Vagina (tissue), 2 donors: ENCODE results near the gene OTOP1. TPM values are rescaled to one million over a fixed set of nuclear protein-coding genes. Genes with fewer than 3 reads are reported as not detected.
"Not testable (repeated sequence)": the region's sequence is repeated elsewhere in the genome, so short reads cannot be mapped to it uniquely, and the experiment has no call there.

Experiments
- DNase-seq, 2 donors: peaks; one replicate each; pipeline ENCODE4 v3.0.0-alpha.2; 2017; ENCODE audit errors: extremely low spot score in 2 of 2
- H3K27ac ChIP-seq: fragments of 200-600 bp; sonication (generic); one replicate; pipeline ENCODE4 v1.5.1; 2019
- H3K27me3 ChIP-seq: fragments of 200-600 bp; sonication (generic); one replicate; pipeline ENCODE4 v1.5.1; 2019
- H3K36me3 ChIP-seq, 2 donors: fragments of 200-600 bp; sonication (generic); one replicate each; pipeline ENCODE4 v1.5.1; 2017 to 2019
- H3K4me1 ChIP-seq: fragments of 200-600 bp; sonication (generic); one replicate; pipeline ENCODE4 v1.5.1; 2019
- H3K4me3 ChIP-seq, 2 donors: fragments of 200-600 bp; sonication (generic); 1 replicate in 1 of 2; 2 replicates in 1 of 2; pipeline ENCODE4 v1.5.1; 2016 to 2019
- H3K9me3 ChIP-seq: fragments of 200-600 bp; sonication (generic); one replicate; pipeline ENCODE4 v1.5.1; 2019
- POLR2A ChIP-seq, 2 donors: fragments of 450-650 bp; IDR thresholded peaks; one replicate each; pipeline ENCODE4 v1.6.1; 2017; ENCODE audit warnings: antibody characterized with exemption in 2 of 2, mild to moderate bottlenecking in 2 of 2, moderate library complexity in 2 of 2
- POLR2AphosphoS5 ChIP-seq, 2 donors: sonication (generic); formaldehyde crosslinking; IDR thresholded peaks; one replicate each; pipeline ENCODE4 v1.9.0; 2017; ENCODE audit warnings: antibody characterized with exemption in 2 of 2, mild to moderate bottlenecking in 2 of 2, low read depth in 1 of 2; ENCODE audit not compliant: insufficient read depth in 1 of 2
- intact Hi-C: fragments of 100-400 bp; cut with DNase I; formaldehyde crosslinking; loops from one replicate; pipeline ENCODE4 v1.15.1; 2023
- total RNA-seq: library from RNA; depleted of rRNA; stranded (reverse); fragments of >200 nt; gene quantifications from one replicate; pipeline ENCODE4 v1.2.3, GENCODE V29; 2016
- TF ChIP-seq, protein P1 (sequence below), 3 experiments: fragments of 450-650 bp in 2 of 3; fragments of 200-600 bp in 1 of 3; sonication (generic) in 1 of 3; IDR thresholded peaks; one replicate each; pipeline ENCODE4 v1.5.1; 2017 to 2019; ENCODE audit warnings: antibody characterized with exemption in 3 of 3, mild to moderate bottlenecking in 2 of 3, moderate library complexity in 2 of 3

The OTOP1 gene
- total RNA-seq, 1 donor from 2014 or later, result not detected

DNA sequence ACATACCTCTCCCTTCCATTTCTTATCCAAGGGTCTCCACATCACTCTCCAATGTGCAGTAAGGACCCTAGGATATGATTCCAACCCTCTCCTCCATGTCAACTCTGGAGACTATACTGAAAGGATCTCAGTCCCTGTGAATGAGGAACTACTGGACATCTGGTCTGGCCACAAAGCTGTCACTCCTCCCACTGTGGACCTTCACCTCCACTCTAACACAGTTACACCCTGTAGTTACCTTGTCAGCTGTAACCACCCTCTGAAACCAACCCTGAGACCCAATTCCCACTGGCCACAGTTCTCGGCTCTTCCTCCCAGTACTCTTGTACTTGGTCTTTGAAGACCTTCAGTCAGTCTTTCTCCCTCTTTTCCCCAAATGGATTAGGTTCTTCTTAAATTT is 18.4 kb upstream of the OTOP1 start:
- no peak overlapping the region for H3K4me3 ChIP-seq
- DNase-seq, result no peak
- H3K36me3 ChIP-seq, result peaks cover 0 to 47% of the 10 kb centered on the region in 2 donors
- no peaks in the 10 kb centered on the region for H3K9me3 ChIP-seq
- H3K4me1 ChIP-seq, result peaks cover 28% of the 10 kb centered on the region
- no peak for TF ChIP-seq POLR2A (IDR thresholded peaks at IDR 0.05)
- TF ChIP-seq POLR2AphosphoS5 (IDR thresholded peaks at IDR 0.05; ENCODE audit: insufficient read depth in 1 of 2, low read depth in 1 of 2), result no peak
- TF ChIP-seq, protein P1, sequence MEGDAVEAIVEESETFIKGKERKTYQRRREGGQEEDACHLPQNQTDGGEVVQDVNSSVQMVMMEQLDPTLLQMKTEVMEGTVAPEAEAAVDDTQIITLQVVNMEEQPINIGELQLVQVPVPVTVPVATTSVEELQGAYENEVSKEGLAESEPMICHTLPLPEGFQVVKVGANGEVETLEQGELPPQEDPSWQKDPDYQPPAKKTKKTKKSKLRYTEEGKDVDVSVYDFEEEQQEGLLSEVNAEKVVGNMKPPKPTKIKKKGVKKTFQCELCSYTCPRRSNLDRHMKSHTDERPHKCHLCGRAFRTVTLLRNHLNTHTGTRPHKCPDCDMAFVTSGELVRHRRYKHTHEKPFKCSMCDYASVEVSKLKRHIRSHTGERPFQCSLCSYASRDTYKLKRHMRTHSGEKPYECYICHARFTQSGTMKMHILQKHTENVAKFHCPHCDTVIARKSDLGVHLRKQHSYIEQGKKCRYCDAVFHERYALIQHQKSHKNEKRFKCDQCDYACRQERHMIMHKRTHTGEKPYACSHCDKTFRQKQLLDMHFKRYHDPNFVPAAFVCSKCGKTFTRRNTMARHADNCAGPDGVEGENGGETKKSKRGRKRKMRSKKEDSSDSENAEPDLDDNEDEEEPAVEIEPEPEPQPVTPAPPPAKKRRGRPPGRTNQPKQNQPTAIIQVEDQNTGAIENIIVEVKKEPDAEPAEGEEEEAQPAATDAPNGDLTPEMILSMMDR (IDR thresholded peaks at IDR 0.05), result no peak
- H3K27ac ChIP-seq, result no peak overlapping the region
- intact Hi-C loops, result no loop called here
- H3K27me3 ChIP-seq, result no peaks in the 10 kb centered on the region

DNA sequence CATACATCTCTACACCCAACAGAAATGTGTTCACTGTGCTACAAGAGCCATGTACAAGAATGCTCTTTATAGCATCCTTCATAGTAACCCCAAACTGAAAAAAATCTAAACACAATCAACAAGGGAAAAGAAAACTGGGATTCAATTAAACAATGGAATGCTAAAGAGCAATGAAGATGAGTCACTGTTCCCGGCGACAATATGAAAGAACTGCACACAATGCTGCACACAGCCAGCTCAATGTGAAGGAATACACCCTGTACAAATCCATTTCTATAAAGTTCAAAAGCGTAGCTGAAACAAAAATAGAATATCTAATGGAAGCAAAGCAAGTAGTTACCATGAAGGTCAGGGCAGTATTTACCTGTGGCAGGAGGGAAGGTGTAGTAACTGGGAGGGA is 12.8 kb upstream of the OTOP1 start:
- DNase-seq, H3K4me3 ChIP-seq, H3K4me1 ChIP-seq, intact Hi-C loops, H3K27me3 ChIP-seq, H3K27ac ChIP-seq, H3K9me3 ChIP-seq: not testable (repeated sequence)
- H3K36me3 ChIP-seq, result peaks cover 0 to 66% of the 10 kb centered on the region in 2 donors

DNA sequence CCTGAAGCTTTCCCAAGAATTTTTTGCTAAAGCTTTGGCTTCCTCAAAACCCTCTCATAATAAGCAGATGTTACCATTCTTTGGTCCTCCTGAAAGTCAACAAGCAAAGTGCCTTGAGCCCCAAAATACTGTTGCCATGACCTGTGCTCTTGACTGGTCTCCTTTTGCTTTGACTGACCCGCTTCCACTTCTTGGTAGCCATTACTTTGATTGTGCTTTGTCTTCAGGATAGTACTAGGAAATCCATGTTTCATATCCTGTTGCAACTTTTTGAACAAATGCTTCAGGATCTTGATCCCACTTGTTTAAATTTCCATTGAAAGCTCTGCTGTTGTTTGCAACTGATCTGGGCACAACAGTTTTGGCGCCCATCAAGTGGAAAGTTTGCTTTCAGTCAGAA is 6.9 kb upstream of the OTOP1 start:
- Histone ChIP-seq H3K4me1 (no peaks in the 10 kb centered on the region), H3K36me3 (peaks cover 0 to 21% of the 10 kb centered on the region in 2 donors), H3K27ac (no peak overlapping the region), H3K27me3 (no peaks in the 10 kb centered on the region), H3K4me3 (no peak overlapping the region), H3K9me3 (peaks cover 6% of the 10 kb centered on the region)
- no peak for DNase-seq
- intact Hi-C loops, result no loop called here
- TF ChIP-seq POLR2A (IDR thresholded peaks at IDR 0.05) (no peak), POLR2AphosphoS5 (IDR thresholded peaks at IDR 0.05; ENCODE audit: insufficient read depth in 1 of 2, low read depth in 1 of 2) (no peak)
- TF ChIP-seq, protein P1 (IDR thresholded peaks at IDR 0.05), result no peak

DNA sequence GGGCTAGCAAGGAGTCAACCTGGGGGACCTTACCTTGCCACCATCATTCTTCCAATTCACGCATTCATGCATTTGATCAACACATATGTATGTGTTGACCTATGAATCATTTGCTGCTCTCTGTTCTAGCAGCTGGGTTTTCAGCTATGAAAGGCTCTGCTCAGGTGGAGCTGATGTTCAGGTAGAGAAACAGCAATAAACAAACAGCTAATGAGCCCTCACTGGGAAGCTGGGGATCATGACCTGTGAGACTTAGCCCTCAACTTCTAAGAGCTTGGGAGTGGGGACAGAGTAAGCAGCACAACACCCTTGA is 1.6 kb upstream of the OTOP1 start:
- H3K27ac ChIP-seq, result no peak overlapping the region
- H3K9me3 ChIP-seq, result peaks cover 2% of the 10 kb centered on the region
- TF ChIP-seq POLR2A (IDR thresholded peaks at IDR 0.05), result no peak
- TF ChIP-seq, protein P1 (IDR thresholded peaks at IDR 0.05), result no peak
- TF ChIP-seq POLR2AphosphoS5 (IDR thresholded peaks at IDR 0.05; ENCODE audit: insufficient read depth in 1 of 2, low read depth in 1 of 2), result no peak
- intact Hi-C loops, result no loop called here
- no peak for DNase-seq
- H3K4me1 ChIP-seq, result no peaks in the 10 kb centered on the region
- H3K4me3 ChIP-seq, result no peak overlapping the region
- peaks cover 6% of the 10 kb centered on the region for H3K27me3 ChIP-seq
- no peaks in the 10 kb centered on the region for H3K36me3 ChIP-seq

DNA sequence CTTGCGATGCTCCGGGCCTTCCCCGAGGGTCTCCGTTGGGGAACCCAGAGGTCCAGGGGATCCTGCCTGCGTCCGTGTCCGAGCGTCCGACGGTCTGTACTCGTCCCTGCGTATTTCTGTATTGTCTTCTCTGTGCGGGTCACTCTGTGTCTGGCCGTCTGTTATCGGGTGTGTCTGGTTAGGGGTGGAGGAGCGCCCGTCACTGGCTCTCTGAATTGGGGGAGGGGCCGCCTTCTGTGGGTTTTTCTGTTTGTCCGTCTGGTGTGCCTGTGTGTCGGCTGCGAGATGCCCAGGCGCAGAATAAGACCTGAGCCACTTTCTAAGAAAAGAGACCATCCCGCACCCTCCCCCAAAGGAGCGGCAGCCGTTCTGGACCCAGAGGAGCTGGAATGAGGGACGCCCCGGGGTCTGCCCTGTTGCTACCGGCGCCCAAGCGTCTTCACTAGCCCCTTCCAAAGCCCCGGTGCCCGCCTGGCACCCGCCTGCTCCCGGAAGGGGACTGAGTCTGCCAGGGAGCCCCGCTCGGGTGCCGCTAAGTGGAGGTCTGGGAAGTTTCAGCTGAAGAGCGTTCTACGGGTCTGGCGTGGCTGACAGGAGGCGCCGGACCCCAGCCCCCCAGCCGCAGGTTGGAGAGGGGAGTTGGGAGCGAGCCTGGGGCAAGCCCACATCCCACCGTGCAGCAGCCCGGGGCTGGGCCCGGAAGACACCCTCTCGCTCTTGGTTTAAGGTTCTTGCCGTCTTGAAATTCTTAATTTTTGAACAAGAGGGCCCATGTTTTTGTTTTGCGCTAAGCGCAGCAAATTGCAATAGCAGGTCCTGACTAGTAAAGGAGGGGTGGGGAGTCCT is 1.0 kb upstream of the OTOP1 start:
- TF ChIP-seq, protein P1 (IDR thresholded peaks at IDR 0.05), result no peak
- TF ChIP-seq POLR2AphosphoS5 (IDR thresholded peaks at IDR 0.05; ENCODE audit: insufficient read depth in 1 of 2, low read depth in 1 of 2) (no peak), POLR2A (IDR thresholded peaks at IDR 0.05) (no peak)
- H3K36me3 ChIP-seq, result no peaks in the 10 kb centered on the region
- no peak for DNase-seq
- H3K9me3 ChIP-seq, result no peaks in the 10 kb centered on the region
- H3K4me1 ChIP-seq, result no peaks in the 10 kb centered on the region
- H3K27ac ChIP-seq, result no peak overlapping the region
- peaks cover 6% of the 10 kb centered on the region for H3K27me3 ChIP-seq
- no peak overlapping the region for H3K4me3 ChIP-seq
- intact Hi-C loops, result no loop called here
